ENCODE results near the gene UMAD1.

UMAD1 gene

DNA sequence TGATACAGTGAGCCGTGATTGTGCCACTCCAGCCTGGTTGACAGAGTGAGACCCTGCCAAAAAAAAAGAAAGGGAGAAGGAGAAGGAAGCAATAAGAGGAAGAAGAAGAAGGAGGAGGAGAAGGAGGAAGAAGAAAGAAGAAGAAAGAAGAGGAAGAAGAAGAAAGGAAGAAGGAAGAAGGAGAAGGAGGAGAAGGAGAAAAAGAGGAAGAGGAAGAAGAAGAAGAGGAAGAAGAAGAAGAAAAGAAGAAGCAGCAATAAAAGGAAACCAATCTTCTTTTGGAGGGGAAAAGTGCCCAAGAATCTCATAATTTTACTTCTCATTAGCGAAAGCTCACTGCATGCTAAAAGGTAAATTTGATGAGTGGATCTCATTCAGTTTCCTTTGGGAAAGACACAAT, 242.3 kb downstream of the UMAD1 start:
- TF ChIP-seq, protein P1, sequence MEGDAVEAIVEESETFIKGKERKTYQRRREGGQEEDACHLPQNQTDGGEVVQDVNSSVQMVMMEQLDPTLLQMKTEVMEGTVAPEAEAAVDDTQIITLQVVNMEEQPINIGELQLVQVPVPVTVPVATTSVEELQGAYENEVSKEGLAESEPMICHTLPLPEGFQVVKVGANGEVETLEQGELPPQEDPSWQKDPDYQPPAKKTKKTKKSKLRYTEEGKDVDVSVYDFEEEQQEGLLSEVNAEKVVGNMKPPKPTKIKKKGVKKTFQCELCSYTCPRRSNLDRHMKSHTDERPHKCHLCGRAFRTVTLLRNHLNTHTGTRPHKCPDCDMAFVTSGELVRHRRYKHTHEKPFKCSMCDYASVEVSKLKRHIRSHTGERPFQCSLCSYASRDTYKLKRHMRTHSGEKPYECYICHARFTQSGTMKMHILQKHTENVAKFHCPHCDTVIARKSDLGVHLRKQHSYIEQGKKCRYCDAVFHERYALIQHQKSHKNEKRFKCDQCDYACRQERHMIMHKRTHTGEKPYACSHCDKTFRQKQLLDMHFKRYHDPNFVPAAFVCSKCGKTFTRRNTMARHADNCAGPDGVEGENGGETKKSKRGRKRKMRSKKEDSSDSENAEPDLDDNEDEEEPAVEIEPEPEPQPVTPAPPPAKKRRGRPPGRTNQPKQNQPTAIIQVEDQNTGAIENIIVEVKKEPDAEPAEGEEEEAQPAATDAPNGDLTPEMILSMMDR (conservative IDR thresholded peaks at IDR 0.05; ENCODE audit: control insufficient read depth, insufficient read depth, low read depth, low read length): no peak

DNA sequence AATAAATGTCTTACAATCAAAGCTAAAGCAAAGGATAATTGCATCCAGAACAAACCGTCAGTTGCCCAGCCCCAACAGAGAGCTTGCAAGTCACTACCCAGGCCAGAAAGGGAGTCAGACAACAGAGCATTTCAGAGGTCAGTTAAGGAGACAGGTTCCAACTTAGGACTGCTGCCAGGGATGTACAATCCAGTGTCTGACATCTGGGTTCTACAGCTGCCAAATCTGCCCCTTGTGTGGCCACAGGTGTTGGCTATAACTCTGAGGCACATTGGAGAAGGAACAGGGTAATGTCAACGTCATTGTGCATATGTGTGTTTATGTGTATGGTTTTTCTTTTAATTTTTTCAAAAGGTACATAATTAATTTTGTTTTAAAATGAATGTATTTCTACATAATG, 242.8 kb downstream of the UMAD1 start:
- peak; percentile 21 for DNase-seq (ENCODE audit: low read depth)
- TF ChIP-seq, protein P1 (conservative IDR thresholded peaks at IDR 0.05; ENCODE audit: control insufficient read depth, insufficient read depth, low read depth, low read length): no peak
- no peak overlapping the region for H3K4me3 ChIP-seq (ENCODE audit: control insufficient read depth, low read depth, low read length)

More for the DNA sequence above, 242.3 kb downstream of the UMAD1 start:
- DNase-seq (ENCODE audit: low read depth): no peak
- H3K4me3 ChIP-seq (ENCODE audit: control insufficient read depth, low read depth, low read length): no peak overlapping the region

DNA sequence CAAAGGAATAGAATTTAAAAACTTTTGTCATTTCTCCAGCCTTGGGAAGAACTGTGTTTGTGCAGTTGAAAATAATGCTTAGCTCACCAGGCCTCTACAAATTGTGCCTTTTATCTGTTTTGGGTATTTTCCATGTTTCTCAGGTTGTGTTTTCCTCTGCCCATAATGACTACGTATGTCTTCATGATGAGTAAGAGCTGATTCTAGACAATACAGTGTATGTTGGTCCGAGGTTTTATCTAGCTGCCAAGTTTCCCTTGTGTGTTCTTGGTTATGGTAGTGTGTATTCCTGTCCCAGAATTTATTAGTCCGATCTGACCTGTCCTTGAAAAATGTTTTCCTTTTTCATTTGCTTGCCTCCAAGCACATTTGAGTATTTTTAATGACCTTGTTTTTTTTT, 244.3 kb downstream of the UMAD1 start:
- TF ChIP-seq, protein P1 (conservative IDR thresholded peaks at IDR 0.05; ENCODE audit: control insufficient read depth, insufficient read depth, low read depth, low read length): no peak
- no peak overlapping the region for H3K4me3 ChIP-seq (ENCODE audit: control insufficient read depth, low read depth, low read length)
- DNase-seq (ENCODE audit: low read depth): peak; percentile 74

GRCh38 chr7:7889791-7890568, 249.4 kb downstream of the UMAD1 start:
- TF ChIP-seq, protein P1 (conservative IDR thresholded peaks at IDR 0.05; ENCODE audit: control insufficient read depth, insufficient read depth, low read depth, low read length): no peak

DNA sequence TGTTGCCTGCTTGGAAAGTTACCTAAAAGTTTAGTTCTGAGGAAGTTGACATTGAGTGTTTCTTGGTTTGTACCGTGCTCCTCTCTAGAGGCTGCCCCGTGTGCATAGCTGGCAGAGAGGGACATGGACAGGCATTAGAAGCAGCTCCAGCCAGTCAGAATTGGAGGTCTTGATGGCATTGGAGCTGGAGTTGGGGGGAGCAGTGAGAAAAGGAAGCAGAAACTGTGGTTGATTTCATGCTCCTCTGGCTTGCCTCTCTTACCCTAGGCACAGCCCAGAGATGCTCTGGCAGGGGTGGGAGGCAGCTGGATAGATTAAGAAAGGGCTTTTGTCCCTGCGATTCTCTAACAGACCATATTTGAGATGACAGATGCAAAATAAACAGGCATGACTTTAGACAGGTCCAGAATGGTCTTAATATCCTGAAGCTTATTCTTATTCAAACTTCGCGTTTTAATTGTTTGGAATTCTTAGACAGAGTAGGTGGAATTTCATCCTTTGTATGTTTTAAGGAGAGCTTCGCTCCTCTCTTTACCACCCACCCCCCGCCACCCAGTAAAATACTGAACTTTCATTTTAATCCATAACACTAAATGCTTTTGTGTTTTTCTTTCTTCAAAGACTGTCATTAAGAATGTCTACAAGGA, 254.6 kb downstream of the UMAD1 start:
- TF ChIP-seq, protein P1 (conservative IDR thresholded peaks at IDR 0.05; ENCODE audit: control insufficient read depth, insufficient read depth, low read depth, low read length): no peak

More at GRCh38 chr7:7889791-7890568, 249.4 kb downstream of the UMAD1 start:
- no peak overlapping the region for H3K4me3 ChIP-seq (ENCODE audit: control insufficient read depth, low read depth, low read length)
- no peak for DNase-seq (ENCODE audit: low read depth)

GRCh38 chr7:7895754-7896153, 255.2 kb downstream of the UMAD1 start:
- no peak for DNase-seq (ENCODE audit: low read depth)

More for the DNA sequence above, 254.6 kb downstream of the UMAD1 start:
- no peak for DNase-seq (ENCODE audit: low read depth)
- no peak overlapping the region for H3K4me3 ChIP-seq (ENCODE audit: control insufficient read depth, low read depth, low read length)

More at GRCh38 chr7:7895754-7896153, 255.2 kb downstream of the UMAD1 start:
- no peak overlapping the region for H3K4me3 ChIP-seq (ENCODE audit: control insufficient read depth, low read depth, low read length)
- TF ChIP-seq, protein P1 (conservative IDR thresholded peaks at IDR 0.05; ENCODE audit: control insufficient read depth, insufficient read depth, low read depth, low read length): no peak

All from fibroblast of mammary gland (primary cell).